SK-N-MC (cell line): ENCODE results near the gene TMSB15B.
"Not testable (repeated sequence)": the region's sequence is repeated elsewhere in the genome, so short reads cannot be mapped to it uniquely, and the experiment has no call there.

Experiments used
- DNase-seq: peaks from one replicate; pipeline ENCODE4 v3.0.0-alpha.2; 2011; ENCODE audit warnings: low read depth, low spot score
- H3K27ac ChIP-seq: fragments of 200-600 bp; sonication (generic); 2 replicates; pipeline ENCODE4 v1.5.1; 2016; ENCODE audit warnings: mixed run types
- H3K36me3 ChIP-seq: fragments of 200-600 bp; sonication (generic); 2 replicates; pipeline ENCODE4 v1.6.1; 2017; ENCODE audit warnings: antibody characterized with exemption, low read length, mixed read lengths; ENCODE audit not compliant: insufficient read depth
- H3K4me3 ChIP-seq: fragments of 200-600 bp; sonication (generic); 2 replicates; pipeline ENCODE4 v1.5.1; 2016
- H3K9ac ChIP-seq: fragments of 200-600 bp; sonication (generic); 2 replicates; pipeline ENCODE4 v1.8.0; 2017; ENCODE audit warnings: mixed run types, mixed read lengths; ENCODE audit not compliant: insufficient read length
- H3K9me3 ChIP-seq: fragments of 200-600 bp; sonication (generic); 2 replicates; pipeline ENCODE4 v1.6.1; 2017; ENCODE audit warnings: low read depth, mild to moderate bottlenecking, antibody characterized with exemption, low read length, moderate library complexity, mixed read lengths
- EZH2 ChIP-seq: fragments of 200-600 bp; sonication (generic); IDR thresholded peaks from one replicate; pipeline ENCODE4 v1.6.1; 2017; ENCODE audit warnings: antibody characterized with exemption
- FOXP2 ChIP-seq: optimal IDR thresholded peaks from 2 replicates; pipeline ENCODE3; 2011; ENCODE audit warnings: mild to moderate bottlenecking, moderate library complexity; ENCODE audit not compliant: insufficient read depth; ENCODE audit errors: extremely low read length, control extremely low read depth
- POLR2AphosphoS5 ChIP-seq: IDR thresholded peaks from 2 replicates; pipeline ENCODE4 v1.6.1; 2012; ENCODE audit warnings: mild to moderate bottlenecking, low read depth, low read length, borderline replicate concordance

The TMSB15B gene

GRCh38 chrX:104008831-104009230, 46.4 kb downstream of the TMSB15B start:
- Histone ChIP-seq H3K9ac (no peak overlapping the region), H3K36me3 (no peaks in the 10 kb centered on the region), H3K27ac (no peak overlapping the region), H3K4me3 (no peak overlapping the region), H3K9me3 (no peaks in the 10 kb centered on the region)
- TF ChIP-seq FOXP2 (no peak), EZH2 (no peak), POLR2AphosphoS5 (no peak)
- DNase-seq: no peak

GRCh38 chrX:104013158-104013557, 50.7 kb downstream of the TMSB15B start:
- Histone ChIP-seq H3K9ac (no peak overlapping the region), H3K9me3 (no peaks in the 10 kb centered on the region), H3K27ac (no peak overlapping the region), H3K36me3 (no peaks in the 10 kb centered on the region), H3K4me3 (no peak overlapping the region)
- no peak for DNase-seq
- TF ChIP-seq FOXP2: no peak
- no peak for TF ChIP-seq EZH2
- TF ChIP-seq POLR2AphosphoS5: no peak

GRCh38 chrX:104013606-104014005, 51.2 kb downstream of the TMSB15B start, which contains the start of gene H2BW1:
TSS of gene H2BW1 (minus strand) at chrX:104013708. CDS start at chrX:104013576, 132 bp downstream.
- Histone ChIP-seq H3K9ac (no peak within 1 kb of the TSS), H3K36me3 (no peaks in the 10 kb centered on the region), H3K27ac (no peak within 1 kb of the TSS), H3K4me3 (no peak within 1 kb of the TSS), H3K9me3 (no peaks in the 10 kb centered on the region)
- no peak for DNase-seq
- TF ChIP-seq EZH2 (no peak), POLR2AphosphoS5 (no peak), FOXP2 (no peak)

GRCh38 chrX:104015576-104015975, 53.1 kb downstream of the TMSB15B start:
- not testable (repeated sequence) for H3K36me3 ChIP-seq, DNase-seq, H3K9ac ChIP-seq, H3K9me3 ChIP-seq, H3K4me3 ChIP-seq, H3K27ac ChIP-seq
